B cell (primary cell): ENCODE measurements around the gene PDE4A. TPM values are rescaled to one million over a fixed set of nuclear protein-coding genes. Genes with fewer than 3 reads are reported as not detected.

Source experiments
- ATAC-seq: fragments of 200-7000 bp; cut with Tn5 transposase; one replicate; pipeline ENCODE4 v1.10.0; 2021; ENCODE audit warnings: low read depth, mild to moderate bottlenecking, moderate number of reproducible peaks, moderate library complexity
- CTCF ChIA-PET: fragments of 350-600 bp; sonication (Branson Sonifier 250); formaldehyde crosslinking; loops from one replicate; lab custom pipeline; 2021; ENCODE audit warnings: antibody characterized with exemption, inconsistent platforms; lab: Charles Lee
- POLR2A ChIA-PET: fragments of 350-600 bp; sonication (Branson Sonifier 250); formaldehyde crosslinking; loops from one replicate; lab custom pipeline; 2021; ENCODE audit warnings: antibody characterized with exemption; lab: Charles Lee
- DNase-seq: peaks from one replicate; pipeline ENCODE4 v3.0.0; 2013
- H2AFZ ChIP-seq: 2 replicates; pipeline ENCODE4 v1.6.1; 2012; ENCODE audit warnings: mild to moderate bottlenecking, low read depth, low read length; ENCODE audit not compliant: insufficient read depth, poor library complexity, severe bottlenecking
- H3K27ac ChIP-seq, 2 donors: 1 replicate in 1 of 2; 2 replicates in 1 of 2; pipeline ENCODE4 v1.5.1; 2012 to 2013; ENCODE audit warnings: low read length in 2 of 2, mild to moderate bottlenecking in 2 of 2, moderate library complexity in 1 of 2
- H3K27me3 ChIP-seq, 4 experiments: fragments of 200-600 bp in 1 of 4; sonication (generic) in 1 of 4; replicated peaks in 1 of 4; 1 replicate in 2 of 4; 2 replicates in 2 of 4; pipeline versions ENCODE4 v1.6.1 to v1.7.0; 2013 to 2016; ENCODE audit warnings: low read length in 3 of 4, mild to moderate bottlenecking in 2 of 4, mixed read lengths in 1 of 4, moderate library complexity in 1 of 4; ENCODE audit not compliant: insufficient read depth in 4 of 4, control insufficient read depth in 3 of 4; ENCODE audit errors: control extremely low read depth in 1 of 4
- H3K36me3 ChIP-seq, 2 experiments: replicated peaks in 1 of 2; 1 replicate in 1 of 2; 2 replicates in 1 of 2; pipeline versions ENCODE4 v1.6.1 to v1.7.1; 2013; ENCODE audit warnings: low read length in 1 of 2; ENCODE audit not compliant: insufficient read depth in 2 of 2, control insufficient read depth in 1 of 2; ENCODE audit errors: control extremely low read depth in 1 of 2, extremely low read depth in 1 of 2
- H3K4me1 ChIP-seq, 2 donors: fragments of 200-600 bp in 1 of 2; sonication (generic) in 1 of 2; 1 replicate in 1 of 2; 2 replicates in 1 of 2; pipeline versions ENCODE4 v1.5.1 to v1.6.1; 2013 to 2017; ENCODE audit warnings: low read length in 2 of 2; ENCODE audit not compliant: control insufficient read depth in 2 of 2, insufficient read depth in 2 of 2
- H3K4me2 ChIP-seq: replicated peaks from 2 replicates; pipeline ENCODE3; 2012; ENCODE audit warnings: mild to moderate bottlenecking, low read depth, low read length; ENCODE audit not compliant: poor library complexity, severe bottlenecking
- H3K4me3 ChIP-seq, 5 experiments: fragments of 200-600 bp in 1 of 5; sonication (generic) in 1 of 5; 1 replicate in 3 of 5; 2 replicates in 2 of 5; pipeline versions ENCODE4 v1.5.1 to v1.7.0; 2011 to 2016; ENCODE audit warnings: low read length in 4 of 5, mild to moderate bottlenecking in 4 of 5, low read depth in 2 of 5, control low read depth in 1 of 5, moderate library complexity in 1 of 5; ENCODE audit not compliant: insufficient read depth in 1 of 5; ENCODE audit errors: control extremely low read depth in 1 of 5, extremely low read depth in 1 of 5
- H3K79me2 ChIP-seq: fragments of 200-600 bp; sonication (generic); one replicate; pipeline ENCODE4 v1.6.0; 2016; ENCODE audit warnings: low read length; ENCODE audit not compliant: control insufficient read depth, insufficient read depth
- H3K9ac ChIP-seq: fragments of 200-600 bp; sonication (generic); 2 replicates; pipeline ENCODE4 v1.6.1; 2017; ENCODE audit warnings: mild to moderate bottlenecking, low read length, moderate library complexity
- H3K9me3 ChIP-seq, 3 donors: one replicate each; pipeline versions ENCODE4 v1.6.1 to v1.7.1; 2013; ENCODE audit warnings: low read length in 2 of 3; ENCODE audit not compliant: control insufficient read depth in 2 of 3, insufficient read depth in 1 of 3; ENCODE audit errors: control extremely low read depth in 1 of 3
- H4K20me1 ChIP-seq: 2 replicates; pipeline ENCODE4 v1.6.0; 2012; ENCODE audit warnings: mild to moderate bottlenecking, low read length; ENCODE audit not compliant: insufficient read depth, control insufficient read depth, poor library complexity, severe bottlenecking
- H3K27ac Mint-ChIP-seq: one replicate; pipeline ENCODE4 v1.8.0; 2021; ENCODE audit warnings: mixed read lengths
- H3K27me3 Mint-ChIP-seq: one replicate; pipeline ENCODE4 v1.8.0; 2021; ENCODE audit warnings: mixed read lengths
- H3K4me1 Mint-ChIP-seq: one replicate; pipeline ENCODE4 v1.8.0; 2021; ENCODE audit warnings: mixed read lengths
- H3K4me3 Mint-ChIP-seq: one replicate; pipeline ENCODE4 v1.8.0; 2021; ENCODE audit warnings: mixed read lengths
- H3K9me3 Mint-ChIP-seq: one replicate; pipeline ENCODE4 v1.8.0; 2022; ENCODE audit warnings: mixed read lengths; ENCODE audit not compliant: insufficient read depth
- EZH2 ChIP-seq: IDR thresholded peaks from 2 replicates; pipeline ENCODE4 v1.6.1; 2012; ENCODE audit warnings: borderline replicate concordance, low read depth, mild to moderate bottlenecking, moderate library complexity, low read length; ENCODE audit not compliant: insufficient read depth, poor library complexity, severe bottlenecking
- WGBS: methylation state at CpG from one replicate; pipeline ENCODE4 v1.1.5; 2013; ENCODE audit warnings: missing lambda C conversion rate; ENCODE audit not compliant: insufficient coverage; 5-methylcytosine and 5-hydroxymethylcytosine counted together
- intact Hi-C: fragments of 100-400 bp; cut with micrococcal nuclease; formaldehyde crosslinking; loops from one replicate; pipeline ENCODE4 v1.10.0; 2022
- polyA plus RNA-seq: library from polyadenylated mRNA; depleted of rRNA; stranded (reverse); fragments of >200 nt; gene quantifications from 2 replicates; pipeline ENCODE4 v1.2.3, GENCODE V29; 2012
- total RNA-seq, 2 donors: library from RNA; stranded (reverse); fragments of 120-200 nt in 1 of 2; gene quantifications; 1 replicate in 1 of 2; 2 replicates in 1 of 2; pipeline versions ENCODE4 v1.2.3 to v1.2.4, GENCODE V29; 2013 to 2022
- TF ChIP-seq, protein P1 (sequence below): fragments of 200-600 bp; IDR thresholded peaks from one replicate; pipeline ENCODE4 v1.8.0; 2022; ENCODE audit warnings: antibody characterized with exemption, mild to moderate bottlenecking

Gene PDE4A
- total and polyA plus RNA-seq, 2 donors (not counting 1 experiment from before 2014, with no cell fraction given), result 1.5 to 10.9 TPM

DNA sequence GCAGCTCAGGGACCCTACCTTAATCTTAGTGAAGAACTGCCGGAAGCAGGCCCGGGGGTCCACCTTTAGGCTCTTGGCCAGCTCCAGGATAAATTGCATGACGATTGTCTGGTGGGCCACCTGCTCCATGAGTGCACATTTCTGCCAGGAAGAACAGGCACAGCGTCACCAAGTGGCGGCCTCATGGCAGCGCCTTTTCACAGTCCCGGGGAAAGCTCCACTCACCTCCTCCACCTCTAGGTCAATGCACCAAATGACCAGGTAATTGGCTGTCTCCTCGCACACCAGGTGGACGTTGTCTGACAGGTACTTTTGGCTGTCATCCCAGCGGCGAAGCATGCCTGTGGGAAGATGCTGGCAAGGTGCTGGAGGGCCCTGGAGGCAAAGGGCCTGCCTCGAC is 25.3 kb upstream of the PDE4A start:
- Mint-ChIP-seq H3K4me3 (no peak overlapping the region), H3K9me3 (no peaks in the 10 kb centered on the region), H3K4me1 (peaks cover 10% of the 10 kb centered on the region), H3K27ac (no peak overlapping the region), H3K27me3 (no peaks in the 10 kb centered on the region)
- Histone ChIP-seq H3K36me3 (peaks cover 0 to 37% of the 10 kb centered on the region in 2 experiments), H3K4me3 (no peak overlapping the region), H3K9ac (no peak overlapping the region), H3K27ac (no peak overlapping the region), H4K20me1 (peaks cover 40% of the 10 kb centered on the region), H3K27me3 (no peaks in the 10 kb centered on the region), H3K4me1 (peaks cover 0 to 15% of the 10 kb centered on the region in 2 donors), H2AFZ (no peak overlapping the region), H3K79me2 (peaks cover 25% of the 10 kb centered on the region), H3K9me3 (no peaks in the 10 kb centered on the region), H3K4me2 (no peak overlapping the region)
- ChIA-PET CTCF (interaction anchor here (2.9 to 18.2 kb wide), 2 partner anchors 127 to 136 kb away, joined by 8 to 570 read pairs; partner anchors contain the start of gene ICAM1), POLR2A (interaction anchor here (0.6 kb wide), 1 partner anchor 84 kb away, joined by 6 read pairs; no protein-coding TSS in a partner anchor)
- 91% methylated on average over 5 of the region's 12 CpGs for WGBS
- no peak for DNase-seq
- no peak for ATAC-seq
- intact Hi-C loops, result no loop called here
- TF ChIP-seq EZH2, result no peak
- TF ChIP-seq, protein P1, sequence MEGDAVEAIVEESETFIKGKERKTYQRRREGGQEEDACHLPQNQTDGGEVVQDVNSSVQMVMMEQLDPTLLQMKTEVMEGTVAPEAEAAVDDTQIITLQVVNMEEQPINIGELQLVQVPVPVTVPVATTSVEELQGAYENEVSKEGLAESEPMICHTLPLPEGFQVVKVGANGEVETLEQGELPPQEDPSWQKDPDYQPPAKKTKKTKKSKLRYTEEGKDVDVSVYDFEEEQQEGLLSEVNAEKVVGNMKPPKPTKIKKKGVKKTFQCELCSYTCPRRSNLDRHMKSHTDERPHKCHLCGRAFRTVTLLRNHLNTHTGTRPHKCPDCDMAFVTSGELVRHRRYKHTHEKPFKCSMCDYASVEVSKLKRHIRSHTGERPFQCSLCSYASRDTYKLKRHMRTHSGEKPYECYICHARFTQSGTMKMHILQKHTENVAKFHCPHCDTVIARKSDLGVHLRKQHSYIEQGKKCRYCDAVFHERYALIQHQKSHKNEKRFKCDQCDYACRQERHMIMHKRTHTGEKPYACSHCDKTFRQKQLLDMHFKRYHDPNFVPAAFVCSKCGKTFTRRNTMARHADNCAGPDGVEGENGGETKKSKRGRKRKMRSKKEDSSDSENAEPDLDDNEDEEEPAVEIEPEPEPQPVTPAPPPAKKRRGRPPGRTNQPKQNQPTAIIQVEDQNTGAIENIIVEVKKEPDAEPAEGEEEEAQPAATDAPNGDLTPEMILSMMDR, result no peak

DNA sequence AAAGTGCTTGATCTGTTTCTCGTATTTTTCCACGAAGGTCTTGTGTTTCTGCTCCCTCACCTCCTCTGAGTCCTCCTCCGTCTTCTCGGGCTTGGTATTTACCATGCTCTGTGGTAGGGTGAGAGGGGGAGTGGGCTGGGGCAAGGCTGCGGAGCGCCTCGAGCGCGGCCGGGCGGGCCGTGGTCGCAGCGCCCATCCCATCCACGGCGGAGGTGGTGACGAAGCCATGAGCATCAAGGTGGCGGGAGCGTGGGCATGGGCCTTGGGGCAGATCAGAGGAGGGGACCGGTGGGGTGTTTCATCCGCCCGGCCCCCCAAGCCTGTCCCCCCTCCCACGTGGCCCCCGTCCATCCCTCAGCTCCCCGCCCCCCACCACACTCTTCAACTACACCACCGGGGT is 24.9 kb upstream of the PDE4A start:
- WGBS, result over 99% methylated on average over 12 of the region's 26 CpGs

More for the DNA sequence above, 24.9 kb upstream of the PDE4A start:
- TF ChIP-seq, protein P1, result no peak
- no peak for TF ChIP-seq EZH2
- DNase-seq, result no peak
- Mint-ChIP-seq H3K27me3 (no peaks in the 10 kb centered on the region), H3K4me3 (no peak overlapping the region), H3K9me3 (no peaks in the 10 kb centered on the region), H3K27ac (no peak overlapping the region), H3K4me1 (peaks cover 13% of the 10 kb centered on the region)
- Histone ChIP-seq H3K27me3 (no peaks in the 10 kb centered on the region), H3K79me2 (peaks cover 30% of the 10 kb centered on the region), H3K36me3 (peaks cover 0 to 37% of the 10 kb centered on the region in 2 experiments), H3K4me3 (no peak overlapping the region), H2AFZ (no peak overlapping the region), H3K27ac (no peak overlapping the region), H3K9ac (no peak overlapping the region), H3K4me1 (peaks cover 0 to 16% of the 10 kb centered on the region in 2 donors), H3K9me3 (no peaks in the 10 kb centered on the region), H4K20me1 (peaks cover 44% of the 10 kb centered on the region), H3K4me2 (no peak overlapping the region)
- ChIA-PET CTCF (interaction anchor here (2.9 to 18.2 kb wide), 2 partner anchors 127 to 136 kb away, joined by 8 to 570 read pairs; partner anchors contain the start of gene ICAM1), POLR2A (interaction anchor here (0.6 kb wide), 1 partner anchor 85 kb away, joined by 6 read pairs; no protein-coding TSS in a partner anchor)
- no peak for ATAC-seq
- intact Hi-C loops, result no loop called here
